Gastrocnemius medialis (tissue), 4 donors: ENCODE measurements around the gene ELK3.

Experiments
- POLR2A ChIP-seq, 2 donors: fragments of 450-650 bp; IDR thresholded peaks; one replicate each; pipeline ENCODE4 v1.6.1; 2017; ENCODE audit warnings: antibody characterized with exemption in 2 of 2, mild to moderate bottlenecking in 2 of 2, moderate library complexity in 2 of 2
- TF ChIP-seq, protein P1 (sequence below), 5 experiments: fragments of 450-650 bp in 3 of 5; fragments of 200-600 bp in 2 of 5; sonication (generic) in 2 of 5; IDR thresholded peaks in 4 of 5; conservative IDR thresholded peaks in 1 of 5; 1 replicate in 4 of 5; 2 replicates in 1 of 5; pipeline ENCODE4 v1.5.1; 2016 to 2019; ENCODE audit warnings: antibody characterized with exemption in 5 of 5, mild to moderate bottlenecking in 3 of 5, moderate library complexity in 3 of 5

DNA sequence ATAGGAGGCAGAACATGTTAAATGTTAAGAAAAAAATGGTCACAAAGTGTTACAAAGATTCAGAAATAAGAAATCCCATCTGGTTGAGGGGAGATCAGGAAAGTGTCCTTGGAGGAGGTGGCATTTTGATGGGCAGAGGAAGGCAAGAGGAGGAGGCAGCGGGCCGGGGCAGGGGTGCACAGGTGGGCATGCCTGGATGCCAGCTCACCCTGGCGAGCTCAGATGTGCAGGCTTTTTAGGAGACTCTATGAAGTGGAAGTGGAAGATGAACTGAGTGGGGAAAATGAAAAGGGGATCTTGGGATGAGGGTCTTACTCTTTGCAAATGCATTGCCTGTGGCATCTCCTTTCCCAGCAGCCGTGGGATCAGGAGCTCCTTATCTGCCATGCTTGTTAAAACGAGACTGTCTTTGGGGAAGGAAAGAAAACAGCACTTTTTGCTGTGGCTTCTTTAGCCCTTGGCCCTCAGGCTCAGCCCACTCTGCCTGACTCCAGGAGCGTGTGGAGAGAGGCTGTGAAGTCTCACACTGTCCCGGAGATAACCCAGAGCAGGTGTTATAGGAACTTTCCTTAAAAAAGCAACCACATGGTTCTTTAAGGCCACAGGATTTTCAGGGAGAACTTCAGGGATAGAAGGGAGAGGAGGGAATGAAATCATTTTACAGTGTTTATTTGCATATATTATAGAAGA, 62.6 kb downstream of the ELK3 start:
- TF ChIP-seq, protein P1, sequence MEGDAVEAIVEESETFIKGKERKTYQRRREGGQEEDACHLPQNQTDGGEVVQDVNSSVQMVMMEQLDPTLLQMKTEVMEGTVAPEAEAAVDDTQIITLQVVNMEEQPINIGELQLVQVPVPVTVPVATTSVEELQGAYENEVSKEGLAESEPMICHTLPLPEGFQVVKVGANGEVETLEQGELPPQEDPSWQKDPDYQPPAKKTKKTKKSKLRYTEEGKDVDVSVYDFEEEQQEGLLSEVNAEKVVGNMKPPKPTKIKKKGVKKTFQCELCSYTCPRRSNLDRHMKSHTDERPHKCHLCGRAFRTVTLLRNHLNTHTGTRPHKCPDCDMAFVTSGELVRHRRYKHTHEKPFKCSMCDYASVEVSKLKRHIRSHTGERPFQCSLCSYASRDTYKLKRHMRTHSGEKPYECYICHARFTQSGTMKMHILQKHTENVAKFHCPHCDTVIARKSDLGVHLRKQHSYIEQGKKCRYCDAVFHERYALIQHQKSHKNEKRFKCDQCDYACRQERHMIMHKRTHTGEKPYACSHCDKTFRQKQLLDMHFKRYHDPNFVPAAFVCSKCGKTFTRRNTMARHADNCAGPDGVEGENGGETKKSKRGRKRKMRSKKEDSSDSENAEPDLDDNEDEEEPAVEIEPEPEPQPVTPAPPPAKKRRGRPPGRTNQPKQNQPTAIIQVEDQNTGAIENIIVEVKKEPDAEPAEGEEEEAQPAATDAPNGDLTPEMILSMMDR (IDR thresholded peaks at IDR 0.05 in 4 of 5, conservative IDR thresholded peaks at IDR 0.05 in 1 of 5) = no peak
- TF ChIP-seq POLR2A (IDR thresholded peaks at IDR 0.05) = no peak
